ENCODE measurements around the gene WWC1. TPM values are rescaled to one million over a fixed set of nuclear protein-coding genes. Genes with fewer than 3 reads are reported as not detected.
"Not testable (repeated sequence)": the region's sequence is repeated elsewhere in the genome, so short reads cannot be mapped to it uniquely, and the experiment has no call there.

WWC1 gene
- total RNA-seq, 1 experiment from 2014 or later, result not detected

- no peak overlapping the region for H3K27ac ChIP-seq
Observed at GRCh38 chr5:168424594-168425323, 133.3 kb downstream of the WWC1 start.

GRCh38 chr5:168426007-168426863 is 134.8 kb downstream of the WWC1 start:
- no peaks in the 10 kb centered on the region for H3K4me1 ChIP-seq
- no peak overlapping the region for H3K27ac ChIP-seq
- no peaks in the 10 kb centered on the region; the same call in 1 of the 2 replicates for H3K27me3 ChIP-seq
- H3K9me3 ChIP-seq (replicated peaks), result no peaks in the 10 kb centered on the region
- no peak for DNase-seq
- no peak overlapping the region for H3K4me3 ChIP-seq
- H3K36me3 ChIP-seq, result no peaks in the 10 kb centered on the region

More at GRCh38 chr5:168424594-168425323, 133.3 kb downstream of the WWC1 start:
- H3K36me3 ChIP-seq, result no peaks in the 10 kb centered on the region
- no peaks in the 10 kb centered on the region; the same call in 1 of the 2 replicates for H3K27me3 ChIP-seq
- H3K4me3 ChIP-seq, result no peak overlapping the region
- no peak for DNase-seq
- no peaks in the 10 kb centered on the region for H3K9me3 ChIP-seq (replicated peaks)
- no peaks in the 10 kb centered on the region for H3K4me1 ChIP-seq

DNA sequence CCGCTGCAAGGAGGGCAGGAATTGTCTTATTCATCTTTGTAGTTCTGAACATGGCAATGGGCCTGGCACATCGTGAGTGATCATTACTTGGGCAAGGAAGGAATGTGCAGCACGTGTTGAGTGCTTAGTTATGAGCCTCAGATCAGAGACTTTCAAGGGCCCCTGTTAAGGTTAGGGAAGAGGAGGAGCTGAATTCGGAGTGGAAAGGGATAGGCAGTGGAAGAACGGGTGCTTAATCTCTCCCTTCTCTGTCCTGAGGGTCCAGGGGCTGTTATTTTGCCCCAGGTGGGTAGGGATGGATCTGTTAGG is 135.4 kb downstream of the WWC1 start:
- no peak for DNase-seq
- no peaks in the 10 kb centered on the region for H3K9me3 ChIP-seq (replicated peaks)
- H3K27me3 ChIP-seq, result no peaks in the 10 kb centered on the region; the same call in 1 of the 2 replicates
- H3K27ac ChIP-seq, result no peak overlapping the region
- no peak overlapping the region for H3K4me3 ChIP-seq
- no peaks in the 10 kb centered on the region for H3K4me1 ChIP-seq
- H3K36me3 ChIP-seq, result no peaks in the 10 kb centered on the region

- no peak for DNase-seq
- no peaks in the 10 kb centered on the region; the same call in 1 of the 2 replicates for H3K27me3 ChIP-seq
Observed at GRCh38 chr5:168427224-168427623, 135.8 kb downstream of the WWC1 start.

GRCh38 chr5:168428552-168428951 is 137.1 kb downstream of the WWC1 start:
- DNase-seq, result no peak
- H3K4me1 ChIP-seq, result no peaks in the 10 kb centered on the region
- no peaks in the 10 kb centered on the region for H3K36me3 ChIP-seq
- H3K27me3 ChIP-seq, result peaks cover 3% of the 10 kb centered on the region; the same call in 1 of the 2 replicates
- no peak overlapping the region for H3K27ac ChIP-seq
- H3K9me3 ChIP-seq (replicated peaks), result no peaks in the 10 kb centered on the region
- no peak overlapping the region for H3K4me3 ChIP-seq

More at GRCh38 chr5:168427224-168427623, 135.8 kb downstream of the WWC1 start:
- Histone ChIP-seq H3K9me3 (replicated peaks) (no peaks in the 10 kb centered on the region), H3K27ac (no peak overlapping the region), H3K4me3 (no peak overlapping the region), H3K4me1 (no peaks in the 10 kb centered on the region), H3K36me3 (no peaks in the 10 kb centered on the region)

GRCh38 chr5:168430296-168430695 is 138.9 kb downstream of the WWC1 start:
- Histone ChIP-seq H3K27ac (no peak overlapping the region), H3K9me3 (replicated peaks) (no peaks in the 10 kb centered on the region), H3K4me1 (no peaks in the 10 kb centered on the region), H3K27me3 (peaks cover 10% of the 10 kb centered on the region; the same call in 1 of the 2 replicates), H3K4me3 (no peak overlapping the region), H3K36me3 (no peaks in the 10 kb centered on the region)
- DNase-seq, result no peak

- Histone ChIP-seq H3K27me3 (peaks cover 10% of the 10 kb centered on the region; the same call in 1 of the 2 replicates), H3K9me3 (replicated peaks) (no peaks in the 10 kb centered on the region), H3K27ac (no peak overlapping the region), H3K36me3 (no peaks in the 10 kb centered on the region), H3K4me1 (no peaks in the 10 kb centered on the region), H3K4me3 (no peak overlapping the region)
- no peak for DNase-seq
Observed at GRCh38 chr5:168432903-168433302, 141.5 kb downstream of the WWC1 start.

DNA sequence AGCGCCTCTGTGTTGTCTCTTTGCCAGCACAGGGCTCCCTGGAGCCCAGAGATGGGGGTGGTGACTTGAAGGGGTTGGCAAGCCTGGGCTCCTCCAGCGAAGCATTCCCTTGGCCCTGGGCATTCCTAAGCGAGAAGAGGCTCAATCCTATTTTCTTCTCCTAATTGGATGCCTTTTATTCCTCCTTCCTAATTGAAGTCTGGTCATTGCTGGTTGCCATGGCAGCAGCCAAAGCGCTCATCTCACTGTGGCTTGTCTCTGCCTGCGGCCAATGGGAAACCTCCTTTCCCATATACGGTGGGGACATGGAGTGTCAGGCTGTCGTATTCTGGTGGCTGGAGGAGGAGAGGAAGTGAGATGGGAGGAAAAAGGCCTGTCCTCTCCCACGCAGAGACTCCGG is 142.6 kb downstream of the WWC1 start:
- no peak overlapping the region for H3K4me3 ChIP-seq
- no peaks in the 10 kb centered on the region for H3K36me3 ChIP-seq
- no peak overlapping the region for H3K27ac ChIP-seq
- peaks cover 10% of the 10 kb centered on the region; the same call in 1 of the 2 replicates for H3K27me3 ChIP-seq
- H3K4me1 ChIP-seq, result no peaks in the 10 kb centered on the region
- DNase-seq, result no peak
- no peaks in the 10 kb centered on the region for H3K9me3 ChIP-seq (replicated peaks)

DNA sequence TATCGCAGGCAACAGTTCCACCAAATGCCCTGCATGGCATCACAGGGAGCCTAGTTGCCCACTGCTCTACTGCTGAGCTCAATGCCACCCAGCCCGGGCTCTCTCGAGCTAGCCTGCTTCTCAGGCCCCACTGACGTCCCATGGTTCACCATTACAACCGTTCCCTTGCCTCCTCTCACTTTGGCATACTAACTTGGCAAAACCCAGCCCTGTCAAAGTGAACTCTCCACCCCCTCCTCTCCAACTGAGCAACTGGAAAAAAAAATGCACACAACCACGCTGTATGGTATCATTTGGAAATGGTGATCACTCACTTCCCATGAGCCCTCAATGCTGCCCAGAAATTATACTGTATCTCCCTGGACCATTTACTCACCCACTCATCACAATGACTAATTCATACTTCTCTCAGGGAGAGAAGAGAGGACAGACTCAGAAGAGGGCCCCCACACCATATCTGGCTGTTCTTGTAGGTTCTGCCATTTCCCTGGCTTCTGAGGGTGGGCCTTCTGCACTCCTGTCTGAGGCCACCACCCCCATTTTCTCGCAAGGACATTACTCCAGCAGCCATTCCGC is 143.4 kb downstream of the WWC1 start:
- no peak for DNase-seq
- H3K36me3 ChIP-seq, result no peaks in the 10 kb centered on the region
- H3K9me3 ChIP-seq (replicated peaks), result no peaks in the 10 kb centered on the region

GRCh38 chr5:168435340-168435739 is 143.9 kb downstream of the WWC1 start:
- H3K4me1 ChIP-seq; H3K4me3 ChIP-seq; H3K36me3 ChIP-seq; H3K27me3 ChIP-seq; H3K27ac ChIP-seq; H3K9me3 ChIP-seq (replicated peaks); DNase-seq: not testable (repeated sequence)

More for the DNA sequence above, 143.4 kb downstream of the WWC1 start:
- H3K4me3 ChIP-seq, result no peak overlapping the region
- H3K4me1 ChIP-seq, result no peaks in the 10 kb centered on the region
- peaks cover 10% of the 10 kb centered on the region; the same call in 1 of the 2 replicates for H3K27me3 ChIP-seq
- no peak overlapping the region for H3K27ac ChIP-seq

GRCh38 chr5:168438349-168438748 is 146.9 kb downstream of the WWC1 start:
- DNase-seq, result no peak
- H3K27ac ChIP-seq, result no peak overlapping the region
- no peaks in the 10 kb centered on the region for H3K4me1 ChIP-seq
- no peak overlapping the region for H3K4me3 ChIP-seq
- peaks cover 9% of the 10 kb centered on the region; the same call in 1 of the 2 replicates for H3K27me3 ChIP-seq
- H3K36me3 ChIP-seq, result no peaks in the 10 kb centered on the region
- no peaks in the 10 kb centered on the region for H3K9me3 ChIP-seq (replicated peaks)

DNA sequence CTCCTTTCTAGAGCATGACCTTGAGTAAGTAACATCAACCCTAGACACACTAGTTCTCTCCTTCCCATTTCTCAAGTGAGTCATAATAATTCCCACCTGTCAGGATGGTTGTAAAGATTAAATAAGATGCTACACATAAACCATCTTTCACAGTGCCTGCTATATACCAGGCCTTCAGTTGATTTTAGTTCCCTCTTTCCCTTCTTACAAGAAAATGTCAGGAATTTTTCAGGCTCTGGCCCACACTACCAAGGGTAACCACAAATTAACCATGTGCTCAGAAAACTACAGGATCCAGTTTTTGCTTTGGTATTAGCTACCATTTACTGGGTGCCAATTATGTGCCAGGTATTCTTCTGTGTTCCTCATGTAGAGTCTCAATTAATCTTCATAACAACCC is 152.1 kb downstream of the WWC1 start:
- Histone ChIP-seq H3K27ac (no peak overlapping the region), H3K9me3 (replicated peaks) (no peaks in the 10 kb centered on the region), H3K4me3 (no peak overlapping the region), H3K4me1 (no peaks in the 10 kb centered on the region), H3K36me3 (no peaks in the 10 kb centered on the region), H3K27me3 (no peaks in the 10 kb centered on the region; the same call in 1 of the 2 replicates)
- DNase-seq, result no peak

DNA sequence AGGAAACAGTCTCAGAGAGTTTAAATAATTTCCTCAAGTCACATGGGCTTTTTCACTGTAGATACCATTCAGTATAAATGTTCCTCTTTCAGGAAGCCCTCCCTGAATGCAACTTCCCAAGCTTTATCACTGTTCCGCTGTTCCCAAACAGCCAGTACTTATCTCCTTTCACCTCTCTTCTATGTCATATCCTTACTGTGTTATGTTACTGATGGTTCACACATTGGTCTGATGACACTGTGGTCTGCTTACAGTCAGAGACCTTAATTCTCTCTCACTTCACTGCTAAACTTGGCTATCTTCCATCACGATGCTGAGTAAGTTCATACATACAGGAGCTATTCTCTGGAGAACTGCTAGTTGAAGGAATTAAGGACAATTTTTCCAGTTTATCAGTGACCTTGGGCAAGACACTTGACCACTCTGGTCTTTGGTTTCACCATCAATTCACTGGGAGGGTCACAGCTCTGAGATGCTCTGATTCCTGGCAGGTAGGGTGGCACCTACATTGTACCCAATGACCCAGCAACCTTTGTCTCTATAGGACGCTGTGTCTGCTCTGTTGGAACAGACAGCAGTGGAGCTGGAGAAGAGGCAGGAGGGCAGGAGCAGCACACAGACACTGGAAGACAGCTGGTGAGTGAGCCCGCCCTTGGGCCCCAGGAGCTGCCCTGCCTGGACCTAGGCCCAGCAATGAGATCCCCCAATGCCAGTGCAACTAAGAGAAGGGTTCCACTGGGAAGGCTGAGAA is 152.7 kb downstream of the WWC1 start:
- Histone ChIP-seq H3K36me3 (no peaks in the 10 kb centered on the region), H3K27me3 (no peaks in the 10 kb centered on the region; the same call in 1 of the 2 replicates), H3K4me3 (no peak overlapping the region), H3K9me3 (replicated peaks) (no peaks in the 10 kb centered on the region), H3K4me1 (no peaks in the 10 kb centered on the region), H3K27ac (no peak overlapping the region)
- no peak for DNase-seq

- Histone ChIP-seq H3K4me3 (no peak overlapping the region), H3K27ac (no peak overlapping the region), H3K27me3 (no peaks in the 10 kb centered on the region; the same call in 1 of the 2 replicates), H3K36me3 (no peaks in the 10 kb centered on the region), H3K9me3 (replicated peaks) (no peaks in the 10 kb centered on the region), H3K4me1 (no peaks in the 10 kb centered on the region)
- DNase-seq, result no peak
Observed at GRCh38 chr5:168446983-168447619, 155.7 kb downstream of the WWC1 start.

All from SJCRH30 (cell line).